HEK293 (cell line): Measurements from ENCODE around the gene PGAP1.

Experiments
- CTCF ChIA-PET: fragments of 350-600 bp; formaldehyde crosslinking; extraction: SDS; loops from one replicate; lab custom pipeline; 2021; ENCODE audit warnings: antibody characterized with exemption; lab: Yijun Ruan, JAX
- POLR2A ChIA-PET: fragments of 300-600 bp; formaldehyde crosslinking; extraction: SDS; loops from one replicate; lab custom pipeline; 2020; ENCODE audit warnings: antibody characterized with exemption, inconsistent platforms; lab: Yijun Ruan, JAX
- H3K27ac ChIP-seq: fragments of 200-500 bp; sonication (Bioruptor generic); 2 replicates; pipeline ENCODE4 v1.5.1; 2014; ENCODE audit warnings: low read depth, low read length, control low read depth, inconsistent platforms; ENCODE audit errors: extremely low read depth
- H3K36me3 ChIP-seq, 2 experiments: fragments of 200-500 bp in 1 of 2; sonication (Bioruptor generic) in 1 of 2; 1 replicate in 1 of 2; 2 replicates in 1 of 2; pipeline ENCODE4 v1.5.1; 2014 to 2017; ENCODE audit warnings: inconsistent platforms in 2 of 2, low read length in 2 of 2; ENCODE audit not compliant: control insufficient read depth in 2 of 2, insufficient read depth in 1 of 2
- H3K4me1 ChIP-seq: fragments of 200-500 bp; sonication (Bioruptor generic); 2 replicates; pipeline ENCODE4 v1.5.1; 2014; ENCODE audit warnings: mild to moderate bottlenecking, low read length, inconsistent platforms; ENCODE audit not compliant: control insufficient read depth, insufficient read depth
- H3K4me3 ChIP-seq: 2 replicates; pipeline ENCODE4 v1.5.1; 2011; ENCODE audit warnings: low read depth, mild to moderate bottlenecking, control low read depth, low read length, moderate library complexity
- H3K9me3 ChIP-seq: fragments of 200-500 bp; sonication (Bioruptor generic); 2 replicates; pipeline ENCODE4 v1.5.1; 2014; ENCODE audit warnings: low read depth, low read length, inconsistent platforms; ENCODE audit not compliant: control insufficient read depth, insufficient read depth
- BCL11B ChIP-seq: fragments of 450-650 bp; formaldehyde crosslinking; IDR thresholded peaks from 2 replicates; pipeline ENCODE4 v1.5.1; 2016; ENCODE audit warnings: low read depth, missing biosample characterization, missing genetic modification characterization
- EGR2 ChIP-seq: fragments of 450-650 bp; formaldehyde crosslinking; IDR thresholded peaks from 2 replicates; pipeline ENCODE4 v1.5.1; 2016; ENCODE audit warnings: low read depth, missing biosample characterization, missing genetic modification characterization
- HOXC10 ChIP-seq: sonication (generic); formaldehyde crosslinking; IDR thresholded peaks from 2 replicates; pipeline ENCODE4 v1.8.1; 2023; ENCODE audit warnings: mild to moderate bottlenecking, missing genetic modification reagents
- KLF9 ChIP-seq: fragments of 450-650 bp; formaldehyde crosslinking; IDR thresholded peaks from 2 replicates; pipeline ENCODE4 v1.5.1; 2016; ENCODE audit warnings: missing biosample characterization, missing genetic modification characterization, low read depth
- MEIS1 ChIP-seq: sonication (generic); formaldehyde crosslinking; IDR thresholded peaks from 2 replicates; pipeline ENCODE4 v1.8.1; 2022; ENCODE audit warnings: missing genetic modification reagents, mild to moderate bottlenecking, borderline replicate concordance
- ZBTB7A ChIP-seq: fragments of 450-650 bp; formaldehyde crosslinking; IDR thresholded peaks from 2 replicates; pipeline ENCODE4 v1.5.1; 2016; ENCODE audit warnings: low read depth, missing biosample characterization, missing genetic modification characterization
- ZEB2 ChIP-seq: fragments of 450-650 bp; formaldehyde crosslinking; IDR thresholded peaks from 2 replicates; pipeline ENCODE4 v1.5.1; 2016; ENCODE audit warnings: missing biosample characterization, missing genetic modification characterization
- ZFHX2 ChIP-seq: fragments of 450-650 bp; formaldehyde crosslinking; conservative IDR thresholded peaks from 2 replicates; pipeline ENCODE4 v1.5.1; 2016; ENCODE audit warnings: missing biosample characterization, missing genetic modification characterization
- ZNF112 ChIP-seq: fragments of 450-650 bp; formaldehyde crosslinking; IDR thresholded peaks from 2 replicates; pipeline ENCODE4 v1.5.0; 2017; ENCODE audit warnings: missing biosample characterization, missing genetic modification characterization
- ZNF140 ChIP-seq: fragments of 450-650 bp; formaldehyde crosslinking; IDR thresholded peaks from 2 replicates; pipeline ENCODE4 v1.5.1; 2016; ENCODE audit warnings: missing biosample characterization, missing genetic modification characterization
- ZNF146 ChIP-seq: fragments of 450-650 bp; formaldehyde crosslinking; IDR thresholded peaks from 2 replicates; pipeline ENCODE4 v1.5.1; 2016; ENCODE audit warnings: missing biosample characterization, missing genetic modification characterization
- ZNF157 ChIP-seq: fragments of 450-650 bp; formaldehyde crosslinking; IDR thresholded peaks from 2 replicates; pipeline ENCODE4 v1.5.1; 2016; ENCODE audit warnings: missing biosample characterization, missing genetic modification characterization
- ZNF175 ChIP-seq: fragments of 450-650 bp; formaldehyde crosslinking; IDR thresholded peaks from 2 replicates; pipeline ENCODE4 v1.5.1; 2016; ENCODE audit warnings: missing biosample characterization, missing genetic modification characterization
- ZNF366 ChIP-seq: fragments of 450-650 bp; formaldehyde crosslinking; conservative IDR thresholded peaks from 2 replicates; pipeline ENCODE4 v1.5.1; 2016; ENCODE audit warnings: missing biosample characterization, missing genetic modification characterization
- ZNF433 ChIP-seq: fragments of 450-650 bp; formaldehyde crosslinking; IDR thresholded peaks from 2 replicates; pipeline ENCODE4 v1.5.1; 2016; ENCODE audit warnings: missing biosample characterization, missing genetic modification characterization, low read depth
- ZNF624 ChIP-seq: fragments of 450-650 bp; formaldehyde crosslinking; IDR thresholded peaks from 2 replicates; pipeline ENCODE4 v1.5.1; 2017; ENCODE audit warnings: missing biosample characterization, missing genetic modification characterization
- ZNF670 ChIP-seq: fragments of 450-650 bp; formaldehyde crosslinking; IDR thresholded peaks from 2 replicates; pipeline ENCODE4 v1.5.1; 2016; ENCODE audit warnings: missing biosample characterization, missing genetic modification characterization, low read depth
- ZNF701 ChIP-seq: fragments of 450-650 bp; formaldehyde crosslinking; IDR thresholded peaks from 2 replicates; pipeline ENCODE4 v1.5.1; 2016; ENCODE audit warnings: missing biosample characterization, missing genetic modification characterization
- ZNF777 ChIP-seq: fragments of 450-650 bp; formaldehyde crosslinking; IDR thresholded peaks from 2 replicates; pipeline ENCODE4 v1.5.1; 2017; ENCODE audit warnings: missing biosample characterization, missing genetic modification characterization, borderline replicate concordance
- ZSCAN23 ChIP-seq: fragments of 450-650 bp; formaldehyde crosslinking; IDR thresholded peaks from 2 replicates; pipeline ENCODE4 v1.5.1; 2016; ENCODE audit warnings: missing biosample characterization, missing genetic modification characterization
- ZXDB ChIP-seq: fragments of 450-650 bp; formaldehyde crosslinking; IDR thresholded peaks from 2 replicates; pipeline ENCODE4 v1.5.1; 2016; ENCODE audit warnings: missing biosample characterization, missing genetic modification characterization
- TF ChIP-seq, protein P1 (sequence below): fragments of 450-650 bp; formaldehyde crosslinking; IDR thresholded peaks from 2 replicates; pipeline ENCODE4 v1.5.1; 2017; ENCODE audit warnings: missing biosample characterization, mild to moderate bottlenecking, missing genetic modification characterization, moderate library complexity
- TF ChIP-seq, protein P2 (sequence below): fragments of 450-650 bp; formaldehyde crosslinking; IDR thresholded peaks from 2 replicates; pipeline ENCODE4 v1.5.1; 2016; ENCODE audit warnings: missing biosample characterization, missing genetic modification characterization
- TF ChIP-seq, protein P3 (sequence below): fragments of 450-650 bp; formaldehyde crosslinking; IDR thresholded peaks from 2 replicates; pipeline ENCODE4 v1.5.1; 2016; ENCODE audit warnings: missing biosample characterization, missing genetic modification characterization

PGAP1 gene

DNA sequence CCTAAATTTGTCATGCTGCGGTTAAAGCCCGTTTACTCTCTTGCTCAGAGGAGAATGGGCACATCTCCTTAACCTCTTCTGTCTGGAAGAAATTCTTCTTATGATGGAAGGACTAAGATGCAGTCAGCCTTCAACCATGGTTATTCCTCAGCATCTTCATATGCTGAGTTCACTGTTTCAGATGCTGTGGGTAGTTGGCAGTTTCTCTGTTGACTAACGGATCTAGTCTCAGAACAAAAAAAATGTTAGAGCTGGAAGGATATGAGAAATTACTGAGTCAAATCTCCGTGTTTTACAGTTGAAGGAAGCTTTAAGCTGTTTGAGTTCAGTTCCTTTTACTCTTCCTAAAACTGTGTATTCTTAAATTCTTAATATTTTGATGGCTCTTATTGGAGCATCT is 43.6 kb upstream of the PGAP1 start:
- TF ChIP-seq ZXDB = no peak
- no peak for TF ChIP-seq ZNF146 (tag by site-specific recombination)
- no peak for TF ChIP-seq ZNF140 (tag by site-specific recombination)
- no peak for TF ChIP-seq ZNF175
- TF ChIP-seq EGR2 (tag by site-specific recombination) = no peak
- no peak for TF ChIP-seq ZSCAN23
- TF ChIP-seq KLF9 (tag by site-specific recombination) = no peak
- no peak for TF ChIP-seq ZNF624 (tag by site-specific recombination)
- no peak for TF ChIP-seq ZNF777 (tag by site-specific recombination)
- no peak for TF ChIP-seq ZNF366 (tag by site-specific recombination)
- TF ChIP-seq, protein P1, sequence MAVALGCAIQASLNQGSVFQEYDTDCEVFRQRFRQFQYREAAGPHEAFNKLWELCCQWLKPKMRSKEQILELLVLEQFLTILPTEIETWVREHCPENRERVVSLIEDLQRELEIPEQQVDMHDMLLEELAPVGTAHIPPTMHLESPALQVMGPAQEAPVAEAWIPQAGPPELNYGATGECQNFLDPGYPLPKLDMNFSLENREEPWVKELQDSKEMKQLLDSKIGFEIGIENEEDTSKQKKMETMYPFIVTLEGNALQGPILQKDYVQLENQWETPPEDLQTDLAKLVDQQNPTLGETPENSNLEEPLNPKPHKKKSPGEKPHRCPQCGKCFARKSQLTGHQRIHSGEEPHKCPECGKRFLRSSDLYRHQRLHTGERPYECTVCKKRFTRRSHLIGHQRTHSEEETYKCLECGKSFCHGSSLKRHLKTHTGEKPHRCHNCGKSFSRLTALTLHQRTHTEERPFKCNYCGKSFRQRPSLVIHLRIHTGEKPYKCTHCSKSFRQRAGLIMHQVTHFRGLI (tag by site-specific recombination) = no peak
- no peak for TF ChIP-seq ZBTB7A (tag by site-specific recombination)
- no peak for TF ChIP-seq MEIS1 (CRISPR knock-in tag)
- TF ChIP-seq, protein P2, sequence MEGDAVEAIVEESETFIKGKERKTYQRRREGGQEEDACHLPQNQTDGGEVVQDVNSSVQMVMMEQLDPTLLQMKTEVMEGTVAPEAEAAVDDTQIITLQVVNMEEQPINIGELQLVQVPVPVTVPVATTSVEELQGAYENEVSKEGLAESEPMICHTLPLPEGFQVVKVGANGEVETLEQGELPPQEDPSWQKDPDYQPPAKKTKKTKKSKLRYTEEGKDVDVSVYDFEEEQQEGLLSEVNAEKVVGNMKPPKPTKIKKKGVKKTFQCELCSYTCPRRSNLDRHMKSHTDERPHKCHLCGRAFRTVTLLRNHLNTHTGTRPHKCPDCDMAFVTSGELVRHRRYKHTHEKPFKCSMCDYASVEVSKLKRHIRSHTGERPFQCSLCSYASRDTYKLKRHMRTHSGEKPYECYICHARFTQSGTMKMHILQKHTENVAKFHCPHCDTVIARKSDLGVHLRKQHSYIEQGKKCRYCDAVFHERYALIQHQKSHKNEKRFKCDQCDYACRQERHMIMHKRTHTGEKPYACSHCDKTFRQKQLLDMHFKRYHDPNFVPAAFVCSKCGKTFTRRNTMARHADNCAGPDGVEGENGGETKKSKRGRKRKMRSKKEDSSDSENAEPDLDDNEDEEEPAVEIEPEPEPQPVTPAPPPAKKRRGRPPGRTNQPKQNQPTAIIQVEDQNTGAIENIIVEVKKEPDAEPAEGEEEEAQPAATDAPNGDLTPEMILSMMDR (tag by site-specific recombination) = no peak
- TF ChIP-seq HOXC10 (CRISPR knock-in tag) = no peak
- TF ChIP-seq ZNF701 (tag by site-specific recombination) = no peak
- TF ChIP-seq, protein P3, sequence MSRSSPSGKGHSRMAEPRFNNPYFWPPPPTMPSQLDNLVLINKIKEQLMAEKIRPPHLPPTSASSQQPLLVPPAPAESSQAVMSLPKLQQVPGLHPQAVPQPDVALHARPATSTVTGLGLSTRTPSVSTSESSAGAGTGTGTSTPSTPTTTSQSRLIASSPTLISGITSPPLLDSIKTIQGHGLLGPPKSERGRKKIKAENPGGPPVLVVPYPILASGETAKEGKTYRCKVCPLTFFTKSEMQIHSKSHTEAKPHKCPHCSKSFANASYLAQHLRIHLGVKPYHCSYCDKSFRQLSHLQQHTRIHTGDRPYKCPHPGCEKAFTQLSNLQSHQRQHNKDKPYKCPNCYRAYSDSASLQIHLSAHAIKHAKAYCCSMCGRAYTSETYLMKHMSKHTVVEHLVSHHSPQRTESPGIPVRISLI (tag by site-specific recombination) = no peak
- peaks cover 5% of the 10 kb centered on the region; the same call in 1 of the 2 replicates for H3K4me1 ChIP-seq
- POLR2A ChIA-PET = no interaction called here
- no peak overlapping the region for H3K27ac ChIP-seq
- no peak overlapping the region for H3K4me3 ChIP-seq
- CTCF ChIA-PET = no interaction called here
- H3K9me3 ChIP-seq = no peaks in the 10 kb centered on the region
- no peaks in the 10 kb centered on the region for H3K36me3 ChIP-seq

DNA sequence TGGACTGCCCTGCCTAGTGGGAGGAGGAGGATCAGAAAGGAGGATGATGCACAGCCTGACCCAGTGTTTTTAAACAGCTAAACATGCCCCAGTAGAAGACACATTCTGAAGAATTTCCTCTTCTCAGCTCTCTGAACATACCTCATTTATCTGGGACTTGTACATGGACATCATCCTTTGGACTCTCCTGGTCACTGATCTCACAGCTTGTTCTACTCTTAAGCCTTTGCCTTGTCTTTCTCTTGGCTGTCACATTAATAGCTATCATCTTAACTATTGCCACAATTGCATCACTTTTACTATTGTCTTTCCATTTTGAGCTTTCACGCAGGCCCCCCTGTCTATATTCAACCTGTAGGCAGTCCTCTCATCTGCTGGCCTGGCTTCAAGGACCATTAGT is 42.0 kb upstream of the PGAP1 start:
- TF ChIP-seq ZEB2 (tag by site-specific recombination) = no peak
- no peak for TF ChIP-seq ZNF157 (tag by site-specific recombination)
- TF ChIP-seq BCL11B (tag by site-specific recombination) = no peak
- no peak for TF ChIP-seq ZNF112 (tag by site-specific recombination)
- TF ChIP-seq ZNF433 = no peak
- TF ChIP-seq ZFHX2 (tag by site-specific recombination) = no peak
- no peak for TF ChIP-seq ZNF670 (tag by site-specific recombination)
- ChIA-PET POLR2A (no interaction called here), CTCF (no interaction called here)
- no peaks in the 10 kb centered on the region for H3K36me3 ChIP-seq
- no peak overlapping the region for H3K4me3 ChIP-seq
- H3K27ac ChIP-seq = no peak overlapping the region
- no peaks in the 10 kb centered on the region for H3K9me3 ChIP-seq
- peaks cover 5% of the 10 kb centered on the region; the same call in 1 of the 2 replicates for H3K4me1 ChIP-seq
